ACC112 (cell line): Measurements from ENCODE around the gene CTDNEP1.

Experiments
- H2AFZ ChIP-seq: fragments of 200-600 bp; sonication (generic); one replicate; pipeline ENCODE4 v1.6.0; 2017; ENCODE audit warnings: antibody characterized with exemption, low read length; ENCODE audit not compliant: unreplicated experiment
- H3K27ac ChIP-seq: fragments of 200-600 bp; sonication (generic); 2 replicates; pipeline ENCODE4 v1.5.1; 2014; ENCODE audit warnings: low read depth, mild to moderate bottlenecking, antibody characterized with exemption, low read length, moderate library complexity
- H3K27me3 ChIP-seq: fragments of 200-600 bp; sonication (generic); 2 replicates; pipeline ENCODE4 v1.6.1; 2014; ENCODE audit warnings: mild to moderate bottlenecking, antibody characterized with exemption, low read length, moderate library complexity, mixed read lengths; ENCODE audit not compliant: insufficient read depth
- H3K36me3 ChIP-seq: fragments of 200-600 bp; sonication (generic); 2 replicates; pipeline ENCODE4 v1.6.1; 2016; ENCODE audit warnings: mild to moderate bottlenecking, antibody characterized with exemption, low read length, moderate library complexity, mixed read lengths; ENCODE audit not compliant: insufficient read depth
- H3K4me1 ChIP-seq: fragments of 200-600 bp; sonication (generic); one replicate; pipeline ENCODE4 v1.6.1; 2016; ENCODE audit warnings: low read length, mixed read lengths; ENCODE audit not compliant: insufficient read depth, unreplicated experiment, control insufficient read depth
- H3K4me3 ChIP-seq: fragments of 200-600 bp; sonication (generic); 2 replicates; pipeline ENCODE4 v1.5.1; 2014; ENCODE audit warnings: mild to moderate bottlenecking, low read depth, low read length
- H3K79me2 ChIP-seq: fragments of 200-600 bp; sonication (generic); one replicate; pipeline ENCODE4 v1.6.0; 2016; ENCODE audit warnings: low read length; ENCODE audit not compliant: control insufficient read depth, unreplicated experiment, insufficient read depth

The CTDNEP1 gene

GRCh38 chr17:7251661-7252175, at the start of gene CTDNEP1:
TSS of gene CTDNEP1 (minus strand) at chr17:7251734. CDS start at chr17:7251296, 438 bp downstream.
- peaks cover 65% of the 10 kb centered on the region for H3K79me2 ChIP-seq
- H2AFZ ChIP-seq: peak within 1 kb of the TSS; percentile 93
- H3K36me3 ChIP-seq: peaks cover 15% of the 10 kb centered on the region; the same call in 1 of the 2 replicates
- H3K4me3 ChIP-seq: peak within 1 kb of the TSS; percentile 96
- no peaks in the 10 kb centered on the region for H3K27me3 ChIP-seq
- peaks cover 25% of the 10 kb centered on the region for H3K4me1 ChIP-seq
- peak within 1 kb of the TSS; percentile 97 for H3K27ac ChIP-seq

- Histone ChIP-seq H2AFZ (peak overlapping the region; percentile 21), H3K4me1 (peaks cover 3% of the 10 kb centered on the region), H3K27ac (no peak overlapping the region), H3K4me3 (peak overlapping the region; percentile 68), H3K36me3 (no peaks in the 10 kb centered on the region), H3K79me2 (no peaks in the 10 kb centered on the region), H3K27me3 (peaks cover 26% of the 10 kb centered on the region)
These were observed 44.8 kb upstream of the CTDNEP1 start for GRCh38 chr17:7296189-7296861.

GRCh38 chr17:7295230-7296180, 44.0 kb upstream of the CTDNEP1 start:
- Histone ChIP-seq H3K36me3 (no peaks in the 10 kb centered on the region), H3K27me3 (peaks cover 34% of the 10 kb centered on the region), H3K4me3 (peak overlapping the region; percentile 76), H2AFZ (peak overlapping the region; percentile 21), H3K4me1 (peaks cover 3% of the 10 kb centered on the region), H3K27ac (no peak overlapping the region), H3K79me2 (no peaks in the 10 kb centered on the region)

GRCh38 chr17:7294614-7295153, 43.1 kb upstream of the CTDNEP1 start, which contains the start of gene YBX2:
TSS of gene YBX2 (minus strand) at chr17:7294639. CDS start at chr17:7294500, 139 bp downstream.
- H3K27ac ChIP-seq: no peak within 1 kb of the TSS
- H3K36me3 ChIP-seq: no peaks in the 10 kb centered on the region
- no peaks in the 10 kb centered on the region for H3K79me2 ChIP-seq
- H2AFZ ChIP-seq: peak within 1 kb of the TSS; percentile 39
- H3K4me1 ChIP-seq: peaks cover 3% of the 10 kb centered on the region
- H3K4me3 ChIP-seq: peak within 1 kb of the TSS; percentile 76
- peaks cover 39% of the 10 kb centered on the region for H3K27me3 ChIP-seq

DNA sequence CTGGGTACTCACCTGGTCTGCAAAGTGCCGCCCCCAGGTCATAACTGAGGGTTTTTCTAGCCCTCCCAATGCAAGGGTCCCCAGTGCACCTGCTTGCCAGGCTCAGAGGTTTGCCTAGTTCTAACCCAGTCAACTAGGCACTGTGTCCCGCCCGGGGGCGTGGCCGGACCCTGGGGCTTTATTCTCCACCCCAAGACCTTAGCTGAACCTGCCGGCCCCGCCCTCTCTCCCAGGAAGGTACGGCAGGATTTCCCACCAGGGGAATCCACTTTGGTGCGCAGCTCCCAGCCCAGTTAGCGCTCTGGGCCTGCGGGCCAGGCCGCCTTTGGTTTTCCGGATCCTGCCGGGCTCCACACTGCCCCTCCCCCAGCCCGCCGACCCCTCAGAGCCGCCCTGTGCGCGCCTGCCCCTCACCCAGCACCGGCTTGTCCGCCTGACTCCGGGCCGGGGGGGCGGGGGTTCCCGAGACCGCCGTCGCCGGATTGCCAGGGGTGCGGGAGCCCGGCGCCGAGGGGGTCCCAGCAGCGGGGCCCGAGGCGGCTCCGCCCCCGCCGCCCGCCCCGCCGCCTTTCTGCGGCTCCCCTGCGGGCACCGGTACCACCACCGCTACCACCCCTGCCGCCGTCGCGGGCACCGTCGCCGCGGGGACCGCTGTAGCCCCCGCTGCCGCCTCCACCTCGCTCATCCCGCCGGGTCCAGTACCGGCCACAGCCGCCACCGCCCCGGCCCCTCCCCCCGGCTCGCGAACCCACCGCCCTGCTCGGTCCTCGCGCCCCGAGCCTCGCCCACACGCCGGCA, 42.5 kb upstream of the CTDNEP1 start:
- Histone ChIP-seq H3K36me3 (no peaks in the 10 kb centered on the region), H3K27me3 (peaks cover 39% of the 10 kb centered on the region), H3K4me3 (peak overlapping the region; percentile 76), H3K27ac (no peak overlapping the region), H2AFZ (peak overlapping the region; percentile 39), H3K79me2 (no peaks in the 10 kb centered on the region), H3K4me1 (peaks cover 3% of the 10 kb centered on the region)

DNA sequence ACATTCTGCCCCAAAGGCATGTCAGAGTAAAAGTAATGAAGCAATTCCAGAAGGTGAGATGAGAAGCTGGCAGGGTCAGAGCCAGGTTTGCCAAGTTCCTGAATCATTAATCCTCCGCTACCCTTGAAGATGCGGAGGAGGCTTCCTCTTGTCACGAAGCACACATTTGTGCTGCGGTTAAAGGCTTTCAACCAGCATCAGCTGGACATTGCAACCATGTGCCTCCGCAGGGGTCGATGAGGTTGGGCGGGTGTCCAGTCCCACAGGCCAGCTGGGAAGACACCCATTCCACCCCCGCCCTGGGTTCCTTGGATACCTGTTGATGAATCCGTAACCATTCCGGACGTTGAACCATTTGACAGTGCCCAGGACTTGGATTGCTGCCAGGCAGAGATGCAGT, 41.6 kb upstream of the CTDNEP1 start:
- Histone ChIP-seq H3K27ac (no peak overlapping the region), H3K36me3 (no peaks in the 10 kb centered on the region), H3K4me1 (peaks cover 3% of the 10 kb centered on the region), H2AFZ (no peak overlapping the region), H3K79me2 (no peaks in the 10 kb centered on the region), H3K4me3 (no peak overlapping the region), H3K27me3 (peaks cover 44% of the 10 kb centered on the region)

DNA sequence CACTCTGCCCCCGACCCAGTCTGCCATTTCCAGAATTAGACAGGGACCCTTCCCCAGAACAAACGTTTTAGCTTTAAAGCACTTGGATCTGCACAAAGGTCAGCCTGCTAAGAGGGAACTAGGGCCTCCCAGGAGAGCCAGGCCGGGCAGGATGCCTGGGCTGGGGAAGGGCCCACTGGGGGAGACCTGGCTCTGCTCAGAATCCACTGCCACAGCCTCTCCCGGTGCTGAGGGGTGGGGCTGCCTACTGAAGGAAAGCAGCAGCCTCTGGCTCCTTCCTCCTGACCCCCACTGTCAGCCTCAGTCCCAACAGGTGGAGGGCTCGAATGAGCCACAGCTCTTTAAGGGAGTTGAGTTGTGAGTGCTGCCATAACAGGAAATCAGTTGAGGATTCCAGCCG, 41.2 kb upstream of the CTDNEP1 start:
- H3K4me3 ChIP-seq: no peak overlapping the region
- no peaks in the 10 kb centered on the region for H3K36me3 ChIP-seq
- H3K4me1 ChIP-seq: peaks cover 3% of the 10 kb centered on the region
- H3K79me2 ChIP-seq: no peaks in the 10 kb centered on the region
- peaks cover 48% of the 10 kb centered on the region for H3K27me3 ChIP-seq
- no peak overlapping the region for H3K27ac ChIP-seq
- no peak overlapping the region for H2AFZ ChIP-seq

DNA sequence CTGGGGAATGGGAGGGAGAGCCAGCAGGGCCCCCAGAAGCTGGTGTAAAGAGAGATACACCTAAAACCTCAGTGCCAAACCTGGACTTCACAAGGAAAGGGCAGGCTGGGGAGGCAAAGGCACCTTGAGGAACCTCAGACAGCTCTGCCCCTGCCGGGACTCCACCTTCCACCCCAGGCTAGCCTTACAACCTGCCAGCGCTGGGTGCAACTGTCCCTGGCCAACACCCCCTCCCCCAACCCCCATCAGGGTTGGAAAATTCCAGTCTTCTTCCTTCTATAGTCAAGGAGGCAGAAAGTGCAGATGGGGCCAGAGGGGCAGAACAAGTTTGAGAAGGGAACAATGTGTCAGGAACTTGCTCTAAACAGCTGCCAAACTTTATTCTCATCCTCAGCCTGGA, 40.7 kb upstream of the CTDNEP1 start:
- no peaks in the 10 kb centered on the region for H3K79me2 ChIP-seq
- peaks cover 52% of the 10 kb centered on the region for H3K27me3 ChIP-seq
- no peak overlapping the region for H2AFZ ChIP-seq
- no peak overlapping the region for H3K27ac ChIP-seq
- no peaks in the 10 kb centered on the region for H3K36me3 ChIP-seq
- H3K4me3 ChIP-seq: no peak overlapping the region
- peaks cover 3% of the 10 kb centered on the region for H3K4me1 ChIP-seq

DNA sequence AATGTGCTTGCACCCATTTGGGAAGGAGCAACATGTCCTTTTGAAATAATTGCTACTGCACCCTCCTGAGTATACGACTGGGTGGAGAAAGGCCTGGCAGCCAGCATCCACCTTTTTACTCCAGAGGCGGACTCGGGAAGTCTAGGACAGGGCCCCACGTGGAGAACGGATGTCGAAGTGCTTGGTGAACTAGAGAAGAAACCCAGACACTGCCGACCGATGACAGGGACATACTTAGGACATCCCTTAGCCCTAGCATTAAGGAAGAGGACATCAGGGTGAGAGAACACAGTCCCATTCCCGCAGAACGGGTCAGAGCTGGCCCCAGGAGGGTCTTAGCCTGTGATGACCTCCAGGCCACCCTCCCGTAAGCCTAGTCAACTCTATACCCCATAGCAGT, 39.2 kb upstream of the CTDNEP1 start:
- no peaks in the 10 kb centered on the region for H3K4me1 ChIP-seq
- no peak overlapping the region for H2AFZ ChIP-seq
- no peak overlapping the region for H3K27ac ChIP-seq
- H3K27me3 ChIP-seq: peaks cover 62% of the 10 kb centered on the region
- H3K36me3 ChIP-seq: no peaks in the 10 kb centered on the region
- H3K79me2 ChIP-seq: no peaks in the 10 kb centered on the region
- H3K4me3 ChIP-seq: no peak overlapping the region

DNA sequence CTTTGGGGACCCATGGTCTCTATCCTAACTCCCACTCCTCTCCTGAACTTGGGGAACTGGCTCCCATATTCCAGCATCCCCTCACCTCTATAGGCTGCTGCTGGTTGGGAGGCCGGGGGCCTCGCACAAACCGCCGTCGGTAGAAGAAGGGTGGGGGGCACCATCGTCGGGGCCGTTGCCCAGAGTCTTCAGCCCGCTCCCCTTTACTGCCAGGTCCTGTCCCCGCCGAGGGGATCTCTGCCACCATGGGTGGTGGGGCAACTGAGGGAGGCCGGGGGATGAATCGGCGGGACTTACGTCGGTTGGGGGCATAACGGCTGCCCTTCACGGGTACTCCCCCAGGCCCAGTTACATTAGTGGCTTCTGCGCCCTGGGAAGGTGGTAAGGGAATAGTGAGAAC, 38.6 kb upstream of the CTDNEP1 start:
- H3K4me3 ChIP-seq: no peak overlapping the region
- no peaks in the 10 kb centered on the region for H3K4me1 ChIP-seq
- no peak overlapping the region for H2AFZ ChIP-seq
- H3K79me2 ChIP-seq: no peaks in the 10 kb centered on the region
- H3K36me3 ChIP-seq: no peaks in the 10 kb centered on the region
- peaks cover 63% of the 10 kb centered on the region for H3K27me3 ChIP-seq
- no peak overlapping the region for H3K27ac ChIP-seq
